Suprapubic skin (tissue), 3 donors: ENCODE measurements around the gene CLIC3.

Experiments used
- CTCF ChIP-seq, 2 donors: fragments of 200-600 bp in 1 of 2; fragments of 450-650 bp in 1 of 2; sonication (generic) in 1 of 2; IDR thresholded peaks; one replicate each; pipeline ENCODE4 v1.5.1; 2016 to 2019; ENCODE audit warnings: antibody characterized with exemption in 2 of 2, mild to moderate bottlenecking in 1 of 2, moderate library complexity in 1 of 2
- POLR2AphosphoS5 ChIP-seq, 3 donors: sonication (generic); formaldehyde crosslinking; IDR thresholded peaks; one replicate each; pipeline ENCODE4 v1.6.1; 2017; ENCODE audit warnings: antibody characterized with exemption in 3 of 3

GRCh38 chr9:136991993-136992818, 4.2 kb downstream of the CLIC3 start, which contains the start of gene PAXX:
- TF ChIP-seq CTCF (IDR thresholded peaks at IDR 0.05) (no peak), POLR2AphosphoS5 (IDR thresholded peaks at IDR 0.05) (no peak)
